ENCODE data around the gene KIAA0040. TPM values are rescaled to one million over a fixed set of nuclear protein-coding genes. Genes with fewer than 3 reads are reported as not detected.

The KIAA0040 gene
- 10 to 100 TPM; 19.5 to 21.4 TPM for total RNA-seq

- intact Hi-C loops (cut with micrococcal nuclease): loop anchor here (5.0 to 10.0 kb wide), 2 partner anchors 398 to 1036 kb away; partner anchors contain the start of gene RABGAP1L
- Mint-ChIP-seq H3K4me1 (ENCODE audit: low read depth) (peaks cover 45% of the 10 kb centered on the region), H3K4me3 (peak within 1 kb of the TSS; percentile 92)
These were observed at the start of gene KIAA0040 for GRCh38 chr1:175192630-175193526. TSS of gene KIAA0040 (minus strand) at chr1:175192776. CDS start at chr1:175161013, 31,763 bp downstream.

GRCh38 chr1:175237389-175237788, 44.8 kb upstream of the KIAA0040 start:
- Mint-ChIP-seq H3K4me3 (no peak overlapping the region), H3K27me3 (ENCODE audit: low read depth) (no peaks in the 10 kb centered on the region), H3K4me1 (ENCODE audit: low read depth) (peaks cover 33% of the 10 kb centered on the region), H3K9me3 (peaks cover 4% of the 10 kb centered on the region), H3K27ac (no peak overlapping the region), H3K36me3 (ENCODE audit: low read depth) (no peaks in the 10 kb centered on the region)
- CTCF ChIA-PET: no interaction called here
- intact Hi-C loops (cut with micrococcal nuclease): loop anchor here (2.0 kb wide), 1 partner anchor 29 kb away; no protein-coding TSS in a partner anchor
- no peak for DNase-seq

More at GRCh38 chr1:175192630-175193526, at the start of gene KIAA0040:
- Mint-ChIP-seq H3K27me3 (ENCODE audit: low read depth) (no peaks in the 10 kb centered on the region), H3K27ac (peak within 1 kb of the TSS; percentile 93), H3K9me3 (no peaks in the 10 kb centered on the region), H3K36me3 (ENCODE audit: low read depth) (peaks cover 10% of the 10 kb centered on the region)
- CTCF ChIA-PET: interaction anchor here (0.7 to 3.2 kb wide), 8 partner anchors 11 to 128 kb away, joined by 3 to 18 read pairs (median 4); no protein-coding TSS in a partner anchor
- DNase-seq: peak; percentile 63

DNA sequence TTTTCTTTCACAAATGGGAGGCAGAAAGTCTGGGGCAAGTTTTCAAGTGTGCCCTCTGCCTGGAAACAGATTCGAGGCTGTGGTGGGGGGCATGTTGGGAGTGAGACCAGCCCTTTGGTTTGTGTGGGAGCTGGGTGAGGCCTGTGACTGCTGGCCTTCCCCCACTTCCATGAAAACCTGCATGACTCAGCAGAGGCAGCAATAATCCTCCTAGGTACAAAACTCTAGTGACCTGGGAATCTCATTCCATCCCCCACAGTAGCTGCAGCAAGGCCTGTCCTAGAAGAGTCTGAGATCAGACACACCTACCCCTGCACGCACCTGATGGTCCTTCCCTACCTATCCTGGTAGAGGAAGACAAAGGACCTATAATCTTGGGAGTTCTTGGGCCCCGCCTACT, 42.1 kb upstream of the KIAA0040 start:
- CTCF ChIA-PET: interaction anchor here (0.9 to 1.4 kb wide), 3 partner anchors 48 to 85 kb away, joined by 3 to 4 read pairs (median 3); no protein-coding TSS in a partner anchor
- H3K9me3 Mint-ChIP-seq: peaks cover 4% of the 10 kb centered on the region
- no peak overlapping the region for H3K4me3 Mint-ChIP-seq
- no peak overlapping the region for H3K27ac Mint-ChIP-seq
- H3K4me1 Mint-ChIP-seq (ENCODE audit: low read depth): peaks cover 33% of the 10 kb centered on the region
- intact Hi-C loops (cut with micrococcal nuclease): no loop called here
- H3K36me3 Mint-ChIP-seq (ENCODE audit: low read depth): no peaks in the 10 kb centered on the region
- no peak for DNase-seq
- H3K27me3 Mint-ChIP-seq (ENCODE audit: low read depth): no peaks in the 10 kb centered on the region

DNA sequence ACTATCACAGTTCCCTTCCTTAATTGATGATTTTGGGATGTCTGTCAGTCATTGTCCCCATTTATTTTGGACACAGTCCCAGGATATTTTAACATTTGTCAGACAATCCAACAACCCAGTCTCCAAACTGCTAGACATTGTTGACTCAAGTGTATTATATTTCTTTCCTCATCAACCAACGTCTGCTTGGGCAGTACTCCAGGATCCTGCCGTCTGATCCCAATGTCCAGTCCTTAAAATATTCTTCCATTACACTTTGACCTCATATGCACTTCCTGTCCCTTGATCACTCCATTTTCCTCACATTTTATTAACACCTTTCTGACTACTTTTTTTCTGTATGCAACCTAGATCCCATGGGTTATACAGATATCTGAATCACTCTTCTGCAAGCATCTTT, 39.8 kb upstream of the KIAA0040 start:
- CTCF ChIA-PET: no interaction called here
- H3K9me3 Mint-ChIP-seq: no peaks in the 10 kb centered on the region
- no peak overlapping the region for H3K4me3 Mint-ChIP-seq
- DNase-seq: no peak
- intact Hi-C loops (cut with micrococcal nuclease): no loop called here
- H3K27me3 Mint-ChIP-seq (ENCODE audit: low read depth): no peaks in the 10 kb centered on the region
- H3K27ac Mint-ChIP-seq: no peak overlapping the region
- no peaks in the 10 kb centered on the region for H3K36me3 Mint-ChIP-seq (ENCODE audit: low read depth)
- peaks cover 30% of the 10 kb centered on the region for H3K4me1 Mint-ChIP-seq (ENCODE audit: low read depth)

- Mint-ChIP-seq H3K36me3 (ENCODE audit: low read depth) (no peaks in the 10 kb centered on the region), H3K9me3 (no peaks in the 10 kb centered on the region), H3K27me3 (ENCODE audit: low read depth) (no peaks in the 10 kb centered on the region), H3K27ac (no peak overlapping the region), H3K4me3 (no peak overlapping the region), H3K4me1 (ENCODE audit: low read depth) (no peaks in the 10 kb centered on the region)
- intact Hi-C loops (cut with micrococcal nuclease): no loop called here
- CTCF ChIA-PET: no interaction called here
- DNase-seq: no peak
These were observed 33.2 kb upstream of the KIAA0040 start for GRCh38 chr1:175225805-175226129.

GRCh38 chr1:175222296-175222938, 29.8 kb upstream of the KIAA0040 start:
- Mint-ChIP-seq H3K4me3 (no peak overlapping the region), H3K36me3 (ENCODE audit: low read depth) (no peaks in the 10 kb centered on the region), H3K27ac (no peak overlapping the region), H3K4me1 (ENCODE audit: low read depth) (peaks cover 9% of the 10 kb centered on the region), H3K27me3 (ENCODE audit: low read depth) (no peaks in the 10 kb centered on the region), H3K9me3 (no peaks in the 10 kb centered on the region)
- CTCF ChIA-PET: no interaction called here
- no peak for DNase-seq
- intact Hi-C loops (cut with micrococcal nuclease): no loop called here

DNA sequence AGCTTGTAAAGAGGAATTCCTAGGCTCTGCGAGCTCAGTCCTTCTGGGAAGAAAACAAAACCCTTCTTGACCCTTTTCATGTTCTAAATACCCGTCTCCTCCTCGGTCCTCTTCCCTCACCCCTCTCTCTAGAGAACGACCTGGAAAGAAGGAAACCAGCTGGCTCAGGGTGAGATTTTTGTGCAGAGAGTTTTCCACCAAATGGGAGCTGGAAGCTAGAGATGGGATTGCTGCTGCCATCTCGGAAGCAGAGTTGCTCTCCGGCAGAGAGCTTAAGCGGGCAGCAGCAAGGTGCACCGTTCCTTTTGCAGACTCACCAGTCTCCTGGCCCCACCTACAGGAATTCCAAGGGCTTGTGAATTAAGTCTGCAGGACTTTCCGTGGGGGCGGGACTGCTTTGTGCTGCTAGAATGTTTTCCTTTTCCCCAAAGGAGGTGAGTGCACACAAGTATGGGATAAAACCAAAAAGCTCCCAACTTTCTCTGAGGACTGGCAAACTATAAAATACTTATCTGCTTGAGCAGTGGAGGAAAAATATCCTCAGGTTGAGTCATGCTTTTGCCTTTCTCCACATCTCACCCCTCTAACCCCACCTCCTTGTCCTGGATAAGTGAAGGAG, 29.1 kb upstream of the KIAA0040 start:
- Mint-ChIP-seq H3K9me3 (no peaks in the 10 kb centered on the region), H3K36me3 (ENCODE audit: low read depth) (no peaks in the 10 kb centered on the region), H3K4me1 (ENCODE audit: low read depth) (peaks cover 9% of the 10 kb centered on the region), H3K4me3 (no peak overlapping the region), H3K27ac (no peak overlapping the region), H3K27me3 (ENCODE audit: low read depth) (no peaks in the 10 kb centered on the region)
- intact Hi-C loops (cut with micrococcal nuclease): loop anchor here (2.0 kb wide), 1 partner anchor 67 kb away; no protein-coding TSS in a partner anchor
- CTCF ChIA-PET: interaction anchor here (1.3 kb wide), 1 partner anchor 97 kb away, joined by 4 read pairs; no protein-coding TSS in a partner anchor
- no peak for DNase-seq

GRCh38 chr1:175220853-175221556, 28.4 kb upstream of the KIAA0040 start:
- Mint-ChIP-seq H3K4me3 (no peak overlapping the region), H3K27me3 (ENCODE audit: low read depth) (no peaks in the 10 kb centered on the region), H3K27ac (no peak overlapping the region), H3K36me3 (ENCODE audit: low read depth) (no peaks in the 10 kb centered on the region), H3K4me1 (ENCODE audit: low read depth) (peaks cover 9% of the 10 kb centered on the region), H3K9me3 (no peaks in the 10 kb centered on the region)
- intact Hi-C loops (cut with micrococcal nuclease): loop anchor here (2.0 kb wide), 1 partner anchor 66 kb away; no protein-coding TSS in a partner anchor
- no peak for DNase-seq
- CTCF ChIA-PET: interaction anchor here (1.0 to 1.4 kb wide), 3 partner anchors 66 to 98 kb away, joined by 4 to 8 read pairs (median 4); no protein-coding TSS in a partner anchor

GRCh38 chr1:175219774-175220173, 27.2 kb upstream of the KIAA0040 start:
- no peak for DNase-seq
- Mint-ChIP-seq H3K27me3 (ENCODE audit: low read depth) (no peaks in the 10 kb centered on the region), H3K9me3 (no peaks in the 10 kb centered on the region), H3K4me1 (ENCODE audit: low read depth) (peaks cover 9% of the 10 kb centered on the region), H3K27ac (no peak overlapping the region), H3K4me3 (no peak overlapping the region), H3K36me3 (ENCODE audit: low read depth) (no peaks in the 10 kb centered on the region)
- CTCF ChIA-PET: interaction anchor here (1.0 to 1.4 kb wide), 2 partner anchors 65 to 68 kb away, joined by 4 to 8 read pairs; no protein-coding TSS in a partner anchor
- intact Hi-C loops (cut with micrococcal nuclease): loop anchor here (2.0 kb wide), 1 partner anchor 65 kb away; no protein-coding TSS in a partner anchor

GRCh38 chr1:175218786-175219434, 26.3 kb upstream of the KIAA0040 start:
- H3K36me3 Mint-ChIP-seq (ENCODE audit: low read depth): no peaks in the 10 kb centered on the region
- H3K27ac Mint-ChIP-seq: no peak overlapping the region
- intact Hi-C loops (cut with micrococcal nuclease): no loop called here

GRCh38 chr1:175217721-175218531, 25.4 kb upstream of the KIAA0040 start:
- DNase-seq: no peak
- H3K9me3 Mint-ChIP-seq: no peaks in the 10 kb centered on the region
- intact Hi-C loops (cut with micrococcal nuclease): no loop called here
- H3K36me3 Mint-ChIP-seq (ENCODE audit: low read depth): no peaks in the 10 kb centered on the region
- CTCF ChIA-PET: no interaction called here
- peaks cover 12% of the 10 kb centered on the region for H3K4me1 Mint-ChIP-seq (ENCODE audit: low read depth)
- no peak overlapping the region for H3K4me3 Mint-ChIP-seq
- no peaks in the 10 kb centered on the region for H3K27me3 Mint-ChIP-seq (ENCODE audit: low read depth)
- H3K27ac Mint-ChIP-seq: no peak overlapping the region

More at GRCh38 chr1:175218786-175219434, 26.3 kb upstream of the KIAA0040 start:
- Mint-ChIP-seq H3K27me3 (ENCODE audit: low read depth) (no peaks in the 10 kb centered on the region), H3K4me1 (ENCODE audit: low read depth) (peaks cover 9% of the 10 kb centered on the region), H3K4me3 (no peak overlapping the region), H3K9me3 (no peaks in the 10 kb centered on the region)
- DNase-seq: no peak
- CTCF ChIA-PET: no interaction called here

Data from activated naive CD4-positive, alpha-beta T cell treated with anti-CD3 and anti-CD28 coated beads for 36 hours (primary cell).